HG03064 (cell line): ENCODE results near the gene NSF.
"Not testable (repeated sequence)": the region's sequence is repeated elsewhere in the genome, so short reads cannot be mapped to it uniquely, and the experiment has no call there.

Experiments
- ATAC-seq: cut with Tn5 transposase; IDR thresholded peaks from one replicate; pipeline ENCODE4 v1.9.1; 2021; ENCODE audit warnings: low read depth; ENCODE audit not compliant: unreplicated experiment

NSF gene

DNA sequence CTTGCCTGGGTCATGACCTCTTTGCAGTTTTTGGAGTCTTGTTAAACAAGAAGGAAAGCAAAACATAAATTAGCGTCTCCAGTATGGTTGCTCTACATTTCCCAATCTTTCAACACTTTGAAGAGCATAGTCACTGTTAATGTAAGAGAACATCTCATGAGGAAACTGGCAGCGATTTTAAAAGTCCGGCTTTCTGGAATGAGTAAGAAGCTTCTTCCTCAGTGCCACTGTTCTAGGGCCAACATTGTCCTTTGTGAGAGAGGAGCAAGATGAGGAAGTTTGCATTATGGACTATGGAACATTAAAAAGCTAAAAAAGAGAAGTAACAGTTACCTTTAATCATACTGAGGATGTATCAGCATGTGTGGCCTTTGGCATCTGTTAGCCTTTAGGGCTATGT, 154.9 kb downstream of the NSF start:
- ATAC-seq = no peak

DNA sequence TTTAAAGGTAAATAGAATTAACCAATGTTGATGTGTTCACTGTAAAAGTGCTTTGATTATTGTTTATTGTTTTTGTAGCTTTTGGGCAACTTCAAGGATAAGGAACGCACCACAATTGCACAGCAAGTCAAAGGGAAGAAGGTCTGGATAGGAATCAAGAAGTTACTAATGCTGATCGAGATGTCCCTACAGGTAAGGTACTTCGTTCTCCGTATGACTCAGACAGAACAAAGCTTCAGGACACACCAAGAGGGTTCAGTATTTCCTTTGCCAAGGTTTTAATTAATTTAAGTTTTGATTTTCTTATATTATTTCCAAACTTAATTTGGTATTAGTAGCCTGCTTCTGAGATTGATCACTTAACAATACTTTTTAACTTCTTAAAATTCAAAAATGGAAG, 161.0 kb downstream of the NSF start:
- no peak for ATAC-seq

DNA sequence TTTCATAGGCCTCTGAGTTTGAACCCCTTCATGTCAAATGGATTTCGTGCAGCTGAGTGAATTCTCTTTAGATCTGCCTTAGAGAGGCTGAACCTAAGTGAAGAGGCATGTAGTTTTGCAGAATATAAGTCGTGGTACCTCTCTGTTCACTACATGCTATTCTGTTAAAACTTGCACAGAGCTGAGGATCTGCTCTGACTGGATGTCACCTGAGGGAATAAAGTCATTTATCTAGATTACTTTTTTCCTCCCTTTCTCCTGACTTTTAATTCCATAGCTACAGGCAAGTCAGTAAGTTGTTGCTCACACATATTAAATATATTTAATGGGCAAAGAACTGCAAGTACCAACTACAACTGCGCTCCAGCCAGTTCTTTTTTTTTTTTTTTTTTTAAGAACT, 163.3 kb downstream of the NSF start:
- no peak for ATAC-seq

DNA sequence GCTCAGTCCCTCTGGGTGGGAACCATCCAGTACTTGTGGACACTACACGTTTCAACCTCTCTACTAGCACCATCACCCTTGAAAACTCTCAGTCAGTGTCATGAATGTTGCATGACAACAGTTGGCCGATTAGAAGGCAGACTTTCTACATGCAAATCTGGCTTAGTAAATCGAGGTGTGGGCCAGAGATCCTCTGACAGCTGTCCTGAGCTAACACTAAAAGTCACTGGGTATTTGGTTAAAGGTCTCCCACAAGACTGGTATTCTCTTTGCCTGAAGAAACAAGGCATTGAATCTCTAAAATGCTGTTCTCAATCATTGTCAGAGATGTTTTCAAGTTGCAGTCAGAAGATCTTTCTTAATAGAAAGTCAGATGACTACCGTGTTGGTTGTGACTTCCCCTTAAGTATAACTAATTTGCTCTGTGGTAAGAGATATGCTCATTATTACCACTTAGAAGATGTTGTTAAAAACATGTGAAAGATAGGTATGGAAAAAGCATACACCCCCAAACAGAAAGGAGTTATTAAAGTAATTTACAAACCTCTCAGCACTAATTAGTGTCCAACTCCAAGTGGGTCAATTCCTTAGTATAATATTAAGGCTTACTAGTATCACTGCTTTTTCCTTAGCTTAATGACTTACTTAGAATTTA, 165.7 kb downstream of the NSF start:
- ATAC-seq = no peak

DNA sequence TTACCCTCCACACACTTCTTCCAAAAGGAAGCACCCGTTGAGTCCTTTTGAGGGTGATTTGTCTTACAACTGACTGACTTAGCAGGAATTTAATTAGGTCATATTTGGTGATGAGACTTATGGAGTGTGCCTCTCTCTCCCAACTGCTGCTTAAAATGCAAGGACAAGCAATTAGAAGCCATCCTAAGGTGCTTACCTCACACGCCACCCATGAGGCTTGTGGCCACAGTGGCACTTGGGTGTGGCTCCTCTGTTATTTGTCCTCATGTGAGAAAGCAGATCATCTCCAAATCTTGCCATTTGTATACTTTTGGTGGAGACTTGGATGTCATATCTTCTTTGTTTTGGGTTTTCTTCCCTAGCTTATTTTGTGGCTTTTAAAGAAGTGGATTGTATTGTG, 166.4 kb downstream of the NSF start:
- ATAC-seq = no peak

DNA sequence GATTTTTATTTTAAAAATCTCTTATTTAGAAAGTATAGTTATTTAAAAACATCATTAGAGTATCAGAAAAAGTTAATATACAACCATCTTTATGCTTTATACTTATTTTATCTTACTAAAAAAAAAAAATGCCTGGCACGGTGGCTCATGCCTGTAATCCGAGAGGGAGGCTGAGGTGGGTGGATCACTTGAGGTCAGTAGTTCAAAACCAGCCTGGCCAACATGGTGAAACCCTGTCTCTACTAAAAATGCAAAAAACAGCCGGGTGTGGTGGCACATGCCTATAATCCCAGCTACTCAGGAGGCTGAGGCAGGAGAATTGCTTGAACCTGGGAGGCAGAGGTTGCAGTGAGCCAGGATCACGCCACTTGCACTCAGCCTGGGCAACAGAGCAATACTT, 167.1 kb downstream of the NSF start:
- ATAC-seq = not testable (repeated sequence)

DNA sequence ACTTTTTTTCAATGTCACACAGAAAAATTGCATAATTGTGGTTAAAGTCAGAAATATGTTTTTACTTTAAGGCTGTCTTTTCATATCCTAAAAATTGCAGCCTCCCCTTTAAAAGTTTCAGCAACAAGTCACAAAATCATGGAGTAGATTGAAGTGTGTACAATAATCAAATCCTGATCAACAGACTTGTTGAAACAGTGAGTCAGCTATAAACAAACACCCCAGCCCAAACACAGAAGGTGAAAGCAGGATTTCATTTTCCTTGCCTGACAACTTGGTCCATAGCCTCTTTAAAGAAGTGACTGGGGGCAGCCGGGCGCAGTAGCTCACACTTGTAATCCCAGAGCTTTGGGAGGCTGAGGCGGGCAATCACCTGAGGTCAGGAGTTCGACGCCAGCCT, 168.1 kb downstream of the NSF start:
- no peak for ATAC-seq

DNA sequence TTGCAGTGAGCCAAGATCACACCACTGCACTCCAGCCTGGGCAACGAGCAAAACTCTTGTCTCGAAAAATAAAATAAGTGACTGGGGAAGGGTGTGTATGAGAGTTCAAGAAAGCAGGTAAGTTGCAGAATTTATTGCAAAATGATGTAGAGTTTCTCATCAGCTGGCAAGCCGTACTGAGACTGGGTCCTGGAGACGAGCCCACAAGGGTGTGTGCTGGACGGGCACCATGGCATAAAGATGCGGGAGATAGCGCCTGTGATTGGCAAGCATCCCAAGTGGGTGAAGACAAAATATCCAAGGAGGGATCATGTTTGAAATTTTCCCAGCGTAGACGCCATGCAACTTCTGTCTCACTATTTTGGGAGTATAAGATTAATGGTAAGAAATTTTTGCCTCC, 168.7 kb downstream of the NSF start:
- no peak for ATAC-seq

DNA sequence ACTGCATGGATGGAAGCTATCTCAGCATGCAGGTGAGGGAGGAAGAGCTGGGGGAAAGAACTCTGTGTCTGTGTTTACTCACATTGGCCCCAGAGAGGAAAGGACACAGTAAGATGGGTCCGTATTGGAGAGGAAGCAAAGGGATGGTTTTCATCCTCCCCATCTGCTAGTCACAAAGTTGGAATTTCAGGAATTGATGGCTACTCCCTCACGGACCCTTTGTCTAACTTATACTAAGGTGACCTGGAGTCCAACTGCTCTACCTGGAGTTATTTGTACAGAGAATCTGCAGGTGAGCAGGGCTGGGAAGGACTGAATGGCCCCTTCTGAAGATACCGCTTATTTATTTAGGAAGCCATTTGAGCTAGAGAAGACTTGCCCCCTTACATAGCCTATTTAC, 172.9 kb downstream of the NSF start:
- no peak for ATAC-seq

DNA sequence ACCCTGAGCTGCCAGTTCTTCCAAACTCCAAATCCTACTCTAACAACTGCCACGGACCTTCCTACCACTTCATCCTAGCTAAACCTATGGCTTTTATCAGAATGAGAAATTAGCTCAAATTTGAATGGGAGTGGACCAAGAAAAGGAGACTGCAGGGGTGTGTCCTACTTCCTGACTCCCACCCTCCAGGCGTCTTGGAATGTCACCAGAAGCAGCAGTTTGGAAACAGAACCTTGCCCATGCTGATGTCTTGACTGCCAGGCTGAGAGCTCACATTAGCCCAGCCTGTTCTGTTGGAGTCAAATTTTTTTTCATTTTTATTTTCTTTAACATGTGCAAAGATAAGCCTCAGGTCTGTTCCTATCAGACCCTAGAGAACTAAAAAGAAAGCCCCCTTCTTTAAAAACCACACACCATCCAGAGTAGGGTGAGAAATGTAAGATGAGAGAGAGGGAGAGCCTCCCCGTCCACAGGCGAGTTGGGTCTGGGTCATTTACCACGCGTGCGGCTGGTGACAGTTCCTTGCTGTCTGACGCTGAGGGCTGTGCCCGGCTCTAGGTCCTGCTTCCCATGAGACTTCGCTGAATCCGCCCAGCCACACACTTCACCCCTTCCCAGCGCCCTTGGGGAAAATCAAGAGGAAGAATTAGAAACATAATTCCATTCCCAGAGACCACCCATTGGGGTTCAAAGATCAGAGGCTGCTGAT, 173.7 kb downstream of the NSF start:
- no peak for ATAC-seq

DNA sequence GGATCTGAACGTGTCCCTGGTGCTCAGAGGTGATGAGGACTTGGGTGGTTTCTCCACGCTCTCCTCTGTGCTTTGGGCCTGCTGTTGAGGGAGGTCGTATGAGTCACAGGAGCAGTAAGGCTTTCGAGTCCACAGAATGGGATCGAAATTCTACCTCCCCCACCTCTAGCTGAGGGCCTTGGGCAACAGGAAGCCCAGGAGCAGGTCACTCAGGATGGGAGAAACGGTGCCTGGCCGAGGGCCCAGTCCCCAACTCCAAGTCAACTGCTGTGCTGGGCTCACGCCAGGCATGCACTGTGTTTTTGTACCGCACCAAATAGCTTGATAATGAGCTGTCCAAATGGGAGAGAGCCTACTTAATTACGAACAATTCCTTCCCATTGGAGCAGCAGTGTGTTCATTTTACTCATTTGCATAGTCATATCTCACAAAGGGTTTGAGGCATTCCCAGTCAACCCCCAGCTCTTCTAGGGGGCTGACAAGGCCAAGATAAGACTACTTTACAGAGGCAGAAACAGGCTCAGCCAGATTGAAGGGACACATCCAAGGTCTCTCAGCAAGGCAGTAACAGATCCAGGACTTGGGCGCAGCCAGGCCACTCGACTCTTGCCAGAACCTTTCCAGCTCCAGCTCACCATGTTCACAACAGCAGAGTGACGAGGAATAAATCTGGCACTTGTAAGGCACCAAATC, 174.4 kb downstream of the NSF start:
- ATAC-seq = no peak

DNA sequence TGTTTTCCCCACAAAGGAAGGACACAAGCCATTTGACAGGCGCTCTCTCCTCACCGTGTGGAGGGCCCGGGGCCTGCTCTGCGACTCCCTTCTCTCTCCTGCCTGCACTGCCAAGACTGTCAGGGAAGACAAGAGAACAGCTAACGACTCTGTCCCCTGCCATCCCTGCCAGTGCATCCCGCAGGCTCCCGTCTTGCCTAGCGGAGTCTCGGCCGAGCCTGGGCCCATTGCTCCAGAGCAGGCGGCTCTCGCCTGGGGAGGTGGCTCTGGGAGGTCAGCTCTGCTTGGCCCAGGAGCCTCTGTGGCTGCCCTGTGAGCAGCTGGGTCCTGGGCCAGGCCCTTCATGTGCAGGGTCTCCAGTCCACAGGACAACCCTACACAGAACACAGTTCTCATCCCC, 175.0 kb downstream of the NSF start:
- ATAC-seq = no peak

DNA sequence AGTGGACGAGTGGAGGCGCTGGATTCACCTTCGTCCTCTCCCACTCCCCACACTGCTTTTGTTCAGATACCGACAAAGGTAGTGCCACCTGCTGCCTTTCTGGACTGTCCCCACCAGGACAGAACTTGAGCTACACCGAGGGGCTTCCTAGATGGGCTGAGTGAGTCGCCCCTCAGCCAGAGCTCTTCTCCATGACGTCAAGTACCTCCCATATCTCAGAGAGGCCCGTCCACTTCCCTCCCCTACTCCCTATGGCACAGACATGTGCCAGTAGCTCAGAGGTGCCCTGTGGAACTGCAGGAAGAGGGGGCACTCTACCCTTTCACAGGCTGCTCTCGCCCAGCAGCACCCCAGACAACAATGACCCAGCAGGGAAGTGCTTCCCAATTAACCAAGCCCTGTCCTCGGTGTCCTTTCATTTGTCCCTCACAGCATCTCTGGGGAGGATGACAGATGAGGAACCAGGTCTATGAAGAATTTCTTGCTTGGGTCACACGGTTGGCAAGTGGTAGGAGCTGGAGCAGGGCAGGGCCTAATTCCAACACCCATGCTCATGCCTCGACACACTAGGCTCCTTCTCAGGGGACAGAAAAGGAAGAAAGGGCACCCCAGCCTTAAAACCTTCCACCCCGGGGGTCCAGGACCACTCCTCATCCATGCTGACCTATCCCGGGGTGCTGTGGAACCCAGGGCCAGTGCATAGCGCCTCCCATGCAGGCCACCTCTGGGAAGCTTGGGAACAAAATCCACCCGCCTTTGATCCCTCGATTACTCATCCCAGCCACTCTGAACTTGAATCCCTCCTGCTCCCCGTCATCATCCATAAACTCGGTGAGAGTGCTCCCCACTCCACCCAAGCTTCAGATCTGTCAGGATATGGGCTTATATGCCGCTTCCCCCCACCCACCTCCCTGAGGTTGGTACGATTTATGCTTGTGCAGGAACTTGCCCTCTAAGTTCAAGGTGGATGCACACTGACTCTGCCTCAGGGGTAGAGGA, 176.3 kb downstream of the NSF start:
- no peak for ATAC-seq

DNA sequence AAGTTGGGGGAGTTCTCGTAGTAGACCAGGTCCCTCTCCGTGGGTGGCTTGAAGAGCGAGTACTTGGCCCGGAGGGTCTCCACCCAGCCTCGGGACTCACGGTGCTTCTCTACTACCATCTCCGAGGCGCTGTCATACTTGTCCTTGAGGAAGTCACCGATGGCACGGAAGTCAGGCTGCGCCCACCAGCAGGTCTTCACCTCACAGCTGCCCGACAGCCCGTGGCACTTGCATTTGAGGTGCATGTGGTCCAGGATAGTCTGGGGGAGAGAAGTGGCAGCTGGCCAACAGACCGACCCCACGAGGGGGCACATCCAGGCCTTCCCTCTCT, 178.0 kb downstream of the NSF start:
- no peak for ATAC-seq

DNA sequence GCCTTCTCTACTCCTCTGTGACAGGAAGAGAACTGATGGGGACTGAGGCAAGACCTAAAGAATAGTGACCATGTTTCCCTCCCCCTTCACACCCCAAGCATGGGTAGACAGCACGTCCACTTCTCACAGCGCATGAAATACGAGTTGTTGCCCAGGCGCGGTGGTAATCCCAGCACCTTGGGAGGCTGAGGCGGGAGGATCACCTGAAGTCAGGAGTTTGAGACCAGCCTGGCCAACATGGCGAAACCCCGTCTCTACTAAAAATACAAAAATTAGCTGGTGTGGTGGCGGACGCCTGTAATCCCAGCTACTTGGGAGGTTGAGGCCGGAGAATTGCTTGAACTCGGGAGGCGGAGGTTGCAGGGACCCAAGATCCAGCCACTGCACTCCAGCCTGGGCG, 178.4 kb downstream of the NSF start:
- ATAC-seq = not testable (repeated sequence)

DNA sequence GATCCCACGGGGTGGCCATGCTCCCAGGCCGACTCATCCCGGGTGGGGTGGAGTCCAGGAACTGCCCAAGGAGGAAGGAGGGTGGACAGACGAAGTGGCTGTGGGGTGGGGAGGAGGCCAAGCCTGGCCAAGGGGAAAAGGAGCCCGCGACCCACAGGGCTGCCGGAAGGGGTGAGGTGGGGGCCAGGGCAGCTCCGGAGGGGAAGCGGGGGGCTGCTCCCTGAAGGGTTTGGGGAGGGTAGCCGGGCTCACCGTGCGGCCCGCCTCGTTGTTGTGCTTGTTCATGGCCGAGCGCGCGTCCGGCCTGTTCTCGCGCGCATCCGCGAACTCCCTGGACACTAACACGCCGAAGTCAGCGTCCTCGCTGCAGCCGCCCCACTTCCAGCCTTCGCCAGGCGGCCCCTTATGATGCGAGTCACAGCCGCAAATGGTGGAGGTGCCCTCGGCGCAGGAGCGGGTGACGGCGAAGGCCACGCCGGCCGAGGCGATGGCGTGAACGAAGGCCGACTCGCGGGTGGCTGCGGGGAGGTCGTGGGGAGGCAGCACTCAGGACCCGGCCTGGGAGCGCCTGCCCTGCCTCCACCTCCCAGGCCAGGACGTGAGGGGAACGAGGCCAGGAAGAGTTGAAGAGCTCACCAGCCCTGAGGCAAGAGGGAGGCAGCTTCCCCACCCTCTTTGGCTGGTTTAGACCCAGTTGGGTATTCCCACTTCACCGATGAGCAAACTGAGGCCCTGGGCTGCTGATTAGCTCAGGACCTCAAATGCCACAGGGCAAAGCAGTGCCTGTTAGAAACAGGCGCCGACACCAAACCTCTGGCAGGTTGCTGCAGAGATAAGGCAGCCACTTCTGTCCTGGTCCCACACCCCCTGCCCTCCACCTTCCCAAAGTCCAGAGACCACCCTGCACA, 179.3 kb downstream of the NSF start:
- ATAC-seq = no peak

DNA sequence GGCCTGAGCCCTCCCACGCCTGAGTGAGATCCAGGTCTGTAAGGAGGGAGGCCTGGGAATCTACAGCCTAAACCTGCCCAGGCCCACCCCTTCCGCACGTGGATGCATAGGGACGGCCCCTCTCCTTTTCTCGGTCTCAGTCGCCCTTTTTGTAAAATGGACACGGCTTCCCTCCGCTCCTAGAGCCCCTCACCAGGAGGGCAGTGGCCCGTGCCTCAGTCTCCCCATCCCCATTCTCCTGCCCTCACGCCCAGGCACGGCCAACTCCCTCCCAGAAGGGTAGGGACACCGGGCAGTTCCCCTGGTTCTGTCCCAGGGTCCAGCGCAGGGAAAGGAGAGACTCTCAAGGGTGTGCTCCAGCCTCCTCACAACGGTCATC, 180.0 kb downstream of the NSF start:
- ATAC-seq = no peak

DNA sequence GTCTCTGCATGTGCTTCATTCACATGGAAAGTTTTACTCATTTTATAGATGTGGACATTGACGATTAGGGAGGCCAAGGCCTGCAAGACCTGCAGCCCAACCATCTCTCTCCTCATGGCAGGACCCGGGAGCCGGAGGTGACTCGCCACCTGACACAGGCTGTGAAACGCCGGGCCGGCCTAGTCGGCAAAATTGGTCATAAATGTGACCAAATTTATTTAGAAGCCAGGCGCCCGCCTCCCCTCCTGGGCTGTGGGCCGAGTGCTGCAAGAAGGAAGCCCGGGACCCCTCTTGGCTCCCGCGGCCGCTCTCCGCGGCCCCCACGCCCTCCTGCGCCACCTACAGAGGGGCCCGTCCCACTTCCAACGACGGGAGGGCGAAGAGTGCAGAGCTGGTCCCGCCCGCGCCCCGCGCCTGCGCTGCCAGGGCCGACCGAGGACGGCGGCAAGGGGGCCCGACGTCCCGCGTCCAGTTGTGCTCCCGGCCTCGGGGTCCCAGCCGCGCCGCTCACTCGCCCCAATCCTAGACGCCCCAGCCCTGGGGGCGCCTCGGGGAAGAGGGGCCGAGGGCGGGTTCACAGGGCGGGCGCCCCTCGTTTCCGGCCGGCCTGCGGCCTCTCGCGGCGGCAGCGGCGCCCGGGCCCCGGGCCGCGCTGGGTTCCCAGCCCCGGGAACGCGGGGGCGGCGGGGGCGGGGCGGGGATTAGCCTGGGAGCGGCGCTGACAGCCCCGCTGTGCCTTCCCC, 180.5 kb downstream of the NSF start:
- ATAC-seq = no peak
